ENCODE results near the gene PGP.

PGP gene

GRCh38 chr16:2195322-2196161 is 19.1 kb downstream of the PGP start:
- H2AK5ac ChIP-seq (ENCODE audit: low read length) = no peak overlapping the region
- no peak overlapping the region for H2BK5ac ChIP-seq (ENCODE audit: low read length)
- H2BK15ac ChIP-seq (replicated peaks; ENCODE audit: low read depth) = no peak overlapping the region
- H2BK120ac ChIP-seq (ENCODE audit: low read depth, low read length) = no peak overlapping the region
- no peak overlapping the region for H3K18ac ChIP-seq (ENCODE audit: low read length)
- no peaks in the 10 kb centered on the region for H3K79me1 ChIP-seq (ENCODE audit: low read length)
- no peak overlapping the region for H3K27ac ChIP-seq (ENCODE audit: low read depth, low read length)
- no peak overlapping the region for H3K4me3 ChIP-seq (ENCODE audit: low read length)
- no peaks in the 10 kb centered on the region for H3K36me3 ChIP-seq (ENCODE audit: control insufficient read depth, insufficient read depth, low read length)
- H3K9ac ChIP-seq (ENCODE audit: low read length) = no peak overlapping the region
- H3K4me2 ChIP-seq (ENCODE audit: low read length) = peak overlapping the region; percentile 38
- H3K23ac ChIP-seq (ENCODE audit: low read length) = no peak overlapping the region
- H4K5ac ChIP-seq (ENCODE audit: low read length) = no peak overlapping the region
- H3K79me2 ChIP-seq (ENCODE audit: control insufficient read depth, insufficient read depth, low read length) = no peaks in the 10 kb centered on the region
- WGBS (ENCODE audit: extremely low coverage, insufficient coverage, low lambda C conversion rate) = no CpG with 5 or more reads among the region's 49 CpGs
- peak overlapping the region; percentile 49 for H3K56ac ChIP-seq (ENCODE audit: low read length)
- H3K27me3 ChIP-seq (ENCODE audit: insufficient read depth, low read length, poor library complexity) = peaks cover 9% of the 10 kb centered on the region
- no peak overlapping the region for H3K4ac ChIP-seq (ENCODE audit: low read depth, low read length)
- no peaks in the 10 kb centered on the region for H3K4me1 ChIP-seq (ENCODE audit: control insufficient read depth, low read depth, low read length)
- no peak for DNase-seq
- no peak overlapping the region for H4K8ac ChIP-seq (ENCODE audit: low read depth, low read length)

- Histone ChIP-seq H3K79me2 (ENCODE audit: control insufficient read depth, insufficient read depth, low read length) (no peaks in the 10 kb centered on the region), H3K18ac (ENCODE audit: low read length) (no peak overlapping the region), H3K4me2 (ENCODE audit: low read length) (no peak overlapping the region), H3K9ac (ENCODE audit: low read length) (no peak overlapping the region), H3K23ac (ENCODE audit: low read length) (no peak overlapping the region), H3K27ac (ENCODE audit: low read depth, low read length) (no peak overlapping the region), H2BK120ac (ENCODE audit: low read depth, low read length) (no peak overlapping the region), H4K8ac (ENCODE audit: low read depth, low read length) (no peak overlapping the region), H3K56ac (ENCODE audit: low read length) (no peak overlapping the region), H3K4me1 (ENCODE audit: control insufficient read depth, low read depth, low read length) (no peaks in the 10 kb centered on the region), H3K4ac (ENCODE audit: low read depth, low read length) (no peak overlapping the region), H3K79me1 (ENCODE audit: low read length) (no peaks in the 10 kb centered on the region), H4K5ac (ENCODE audit: low read length) (no peak overlapping the region), H3K36me3 (ENCODE audit: control insufficient read depth, insufficient read depth, low read length) (no peaks in the 10 kb centered on the region), H3K27me3 (ENCODE audit: insufficient read depth, low read length, poor library complexity) (peaks cover 9% of the 10 kb centered on the region), H2AK5ac (ENCODE audit: low read length) (no peak overlapping the region), H2BK5ac (ENCODE audit: low read length) (no peak overlapping the region), H2BK15ac (replicated peaks; ENCODE audit: low read depth) (no peak overlapping the region), H3K4me3 (ENCODE audit: low read length) (no peak overlapping the region)
- no CpG with 5 or more reads among the region's 10 CpGs for WGBS (ENCODE audit: extremely low coverage, insufficient coverage, low lambda C conversion rate)
- peak; percentile 87 for DNase-seq
Measured at GRCh38 chr16:2194852-2195321, 19.8 kb downstream of the PGP start.

DNA sequence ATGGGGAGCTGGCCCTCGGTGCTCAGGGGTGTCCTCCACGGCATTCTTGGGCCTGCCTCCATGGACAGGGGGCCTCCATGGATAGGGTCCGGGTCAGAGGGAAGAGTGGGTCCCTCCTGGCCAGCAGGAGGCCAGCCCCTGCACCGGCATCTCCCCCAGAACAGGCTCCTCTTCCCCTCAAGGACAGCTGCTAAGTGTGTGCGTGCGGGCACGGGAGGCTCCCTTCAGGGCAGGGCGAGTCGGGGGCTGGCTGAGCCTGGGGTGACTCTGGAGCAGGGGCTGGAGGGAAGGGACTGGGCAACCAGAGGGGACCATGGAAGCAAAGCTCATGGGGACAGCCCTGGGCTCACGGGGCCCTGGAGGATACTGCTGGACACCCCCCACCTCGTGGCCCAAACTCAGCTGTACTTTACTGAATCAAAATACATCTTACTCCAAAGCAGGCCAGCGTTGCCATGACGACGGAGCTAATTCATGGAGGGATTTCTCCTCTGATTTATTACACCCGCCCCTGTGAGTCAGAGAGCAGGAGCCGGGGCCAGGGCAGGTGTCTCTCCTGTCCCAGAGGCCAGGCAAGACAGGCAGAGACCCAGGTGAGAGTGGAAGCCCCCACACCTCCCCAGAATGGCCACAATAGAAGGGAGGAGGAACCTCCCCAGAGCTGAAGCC is 20.3 kb downstream of the PGP start:
- H3K4me1 ChIP-seq (ENCODE audit: control insufficient read depth, low read depth, low read length) = no peaks in the 10 kb centered on the region
- no peak overlapping the region for H3K9ac ChIP-seq (ENCODE audit: low read length)
- no peak overlapping the region for H3K18ac ChIP-seq (ENCODE audit: low read length)
- no peak overlapping the region for H4K5ac ChIP-seq (ENCODE audit: low read length)
- H3K4ac ChIP-seq (ENCODE audit: low read depth, low read length) = no peak overlapping the region
- H3K79me2 ChIP-seq (ENCODE audit: control insufficient read depth, insufficient read depth, low read length) = no peaks in the 10 kb centered on the region
- H3K79me1 ChIP-seq (ENCODE audit: low read length) = no peaks in the 10 kb centered on the region
- no peak overlapping the region for H2BK120ac ChIP-seq (ENCODE audit: low read depth, low read length)
- H3K27me3 ChIP-seq (ENCODE audit: insufficient read depth, low read length, poor library complexity) = peaks cover 9% of the 10 kb centered on the region
- WGBS (ENCODE audit: extremely low coverage, insufficient coverage, low lambda C conversion rate) = no CpG with 5 or more reads among the region's 16 CpGs
- no peak overlapping the region for H3K4me3 ChIP-seq (ENCODE audit: low read length)
- H2BK5ac ChIP-seq (ENCODE audit: low read length) = no peak overlapping the region
- H3K4me2 ChIP-seq (ENCODE audit: low read length) = no peak overlapping the region
- no peak overlapping the region for H3K27ac ChIP-seq (ENCODE audit: low read depth, low read length)
- no peaks in the 10 kb centered on the region for H3K36me3 ChIP-seq (ENCODE audit: control insufficient read depth, insufficient read depth, low read length)
- no peak overlapping the region for H2BK15ac ChIP-seq (replicated peaks; ENCODE audit: low read depth)
- H4K8ac ChIP-seq (ENCODE audit: low read depth, low read length) = no peak overlapping the region
- no peak overlapping the region for H3K56ac ChIP-seq (ENCODE audit: low read length)
- H3K23ac ChIP-seq (ENCODE audit: low read length) = no peak overlapping the region
- H2AK5ac ChIP-seq (ENCODE audit: low read length) = no peak overlapping the region
- DNase-seq = peak; percentile 40

GRCh38 chr16:2191446-2191706 is 23.3 kb downstream of the PGP start:
- Histone ChIP-seq H3K4me3 (ENCODE audit: low read length) (no peak overlapping the region), H3K18ac (ENCODE audit: low read length) (no peak overlapping the region), H3K27me3 (ENCODE audit: insufficient read depth, low read length, poor library complexity) (no peaks in the 10 kb centered on the region), H3K23ac (ENCODE audit: low read length) (no peak overlapping the region), H2BK120ac (ENCODE audit: low read depth, low read length) (no peak overlapping the region), H2BK15ac (replicated peaks; ENCODE audit: low read depth) (no peak overlapping the region), H3K56ac (ENCODE audit: low read length) (no peak overlapping the region), H3K79me2 (ENCODE audit: control insufficient read depth, insufficient read depth, low read length) (no peaks in the 10 kb centered on the region), H3K4ac (ENCODE audit: low read depth, low read length) (no peak overlapping the region), H4K8ac (ENCODE audit: low read depth, low read length) (no peak overlapping the region), H3K79me1 (ENCODE audit: low read length) (no peaks in the 10 kb centered on the region), H4K5ac (ENCODE audit: low read length) (no peak overlapping the region), H3K27ac (ENCODE audit: low read depth, low read length) (no peak overlapping the region), H3K9ac (ENCODE audit: low read length) (no peak overlapping the region), H2BK5ac (ENCODE audit: low read length) (no peak overlapping the region), H3K4me2 (ENCODE audit: low read length) (no peak overlapping the region), H3K36me3 (ENCODE audit: control insufficient read depth, insufficient read depth, low read length) (no peaks in the 10 kb centered on the region), H3K4me1 (ENCODE audit: control insufficient read depth, low read depth, low read length) (no peaks in the 10 kb centered on the region), H2AK5ac (ENCODE audit: low read length) (no peak overlapping the region)
- DNase-seq = no peak
- WGBS (ENCODE audit: extremely low coverage, insufficient coverage, low lambda C conversion rate) = no CpG with 5 or more reads among the region's 11 CpGs

DNA sequence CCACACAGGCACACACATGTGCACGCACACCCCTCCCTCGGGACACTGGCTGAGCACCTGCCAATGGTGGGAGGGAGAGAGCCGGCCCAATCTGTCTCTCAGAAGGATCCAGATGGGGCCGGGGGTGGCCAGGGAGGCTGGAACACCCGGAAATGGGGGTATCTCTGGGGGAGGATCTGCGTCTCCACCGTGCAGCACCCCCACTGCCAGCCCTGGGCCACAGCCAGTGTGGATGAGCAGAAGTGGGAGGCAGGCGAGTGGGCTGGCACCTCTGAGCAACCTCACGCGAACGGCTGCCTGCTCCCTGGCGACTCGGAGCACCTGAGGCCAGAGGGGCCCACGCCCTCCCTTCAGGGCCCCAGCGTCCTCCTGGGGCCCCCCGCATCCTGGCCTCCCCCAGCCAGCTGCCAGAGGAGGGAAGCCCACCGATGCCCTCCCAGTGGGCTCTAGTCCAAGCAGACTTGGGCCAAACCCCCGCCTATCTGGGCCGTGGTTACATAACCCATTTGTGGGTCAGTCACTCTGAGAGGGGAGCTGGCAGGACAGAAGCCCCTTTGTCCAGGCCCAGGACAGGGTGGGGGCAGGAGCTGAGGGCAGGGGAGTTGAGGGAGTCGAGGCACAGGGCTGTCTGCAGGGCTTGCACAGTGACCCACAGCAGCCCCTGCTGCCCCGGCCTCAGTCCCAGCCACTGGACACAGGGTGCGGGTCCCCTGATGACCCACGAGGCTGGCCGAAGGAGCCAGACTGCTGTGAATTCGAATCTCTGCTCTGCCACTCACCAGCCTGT is 23.8 kb downstream of the PGP start:
- no peak overlapping the region for H4K5ac ChIP-seq (ENCODE audit: low read length)
- no peaks in the 10 kb centered on the region for H3K79me1 ChIP-seq (ENCODE audit: low read length)
- H3K27ac ChIP-seq (ENCODE audit: low read depth, low read length) = no peak overlapping the region
- no peaks in the 10 kb centered on the region for H3K36me3 ChIP-seq (ENCODE audit: control insufficient read depth, insufficient read depth, low read length)
- H2BK5ac ChIP-seq (ENCODE audit: low read length) = no peak overlapping the region
- no peak overlapping the region for H3K18ac ChIP-seq (ENCODE audit: low read length)
- H3K79me2 ChIP-seq (ENCODE audit: control insufficient read depth, insufficient read depth, low read length) = no peaks in the 10 kb centered on the region
- no peak overlapping the region for H3K4me3 ChIP-seq (ENCODE audit: low read length)
- no peak overlapping the region for H3K9ac ChIP-seq (ENCODE audit: low read length)
- H3K4ac ChIP-seq (ENCODE audit: low read depth, low read length) = no peak overlapping the region
- no peak overlapping the region for H4K8ac ChIP-seq (ENCODE audit: low read depth, low read length)
- no peaks in the 10 kb centered on the region for H3K27me3 ChIP-seq (ENCODE audit: insufficient read depth, low read length, poor library complexity)
- WGBS (ENCODE audit: extremely low coverage, insufficient coverage, low lambda C conversion rate) = no CpG with 5 or more reads among the region's 25 CpGs
- no peak overlapping the region for H3K56ac ChIP-seq (ENCODE audit: low read length)
- no peaks in the 10 kb centered on the region for H3K4me1 ChIP-seq (ENCODE audit: control insufficient read depth, low read depth, low read length)
- H2AK5ac ChIP-seq (ENCODE audit: low read length) = no peak overlapping the region
- DNase-seq = no peak
- no peak overlapping the region for H3K4me2 ChIP-seq (ENCODE audit: low read length)
- no peak overlapping the region for H3K23ac ChIP-seq (ENCODE audit: low read length)
- no peak overlapping the region for H2BK15ac ChIP-seq (replicated peaks; ENCODE audit: low read depth)
- H2BK120ac ChIP-seq (ENCODE audit: low read depth, low read length) = no peak overlapping the region
